Measurements from ENCODE around the gene TTC38. TPM values are rescaled to one million over a fixed set of nuclear protein-coding genes. Genes with fewer than 3 reads are reported as not detected.

TTC38 gene
- total RNA-seq, 1 experiment from 2014 or later = 21.8 TPM

DNA sequence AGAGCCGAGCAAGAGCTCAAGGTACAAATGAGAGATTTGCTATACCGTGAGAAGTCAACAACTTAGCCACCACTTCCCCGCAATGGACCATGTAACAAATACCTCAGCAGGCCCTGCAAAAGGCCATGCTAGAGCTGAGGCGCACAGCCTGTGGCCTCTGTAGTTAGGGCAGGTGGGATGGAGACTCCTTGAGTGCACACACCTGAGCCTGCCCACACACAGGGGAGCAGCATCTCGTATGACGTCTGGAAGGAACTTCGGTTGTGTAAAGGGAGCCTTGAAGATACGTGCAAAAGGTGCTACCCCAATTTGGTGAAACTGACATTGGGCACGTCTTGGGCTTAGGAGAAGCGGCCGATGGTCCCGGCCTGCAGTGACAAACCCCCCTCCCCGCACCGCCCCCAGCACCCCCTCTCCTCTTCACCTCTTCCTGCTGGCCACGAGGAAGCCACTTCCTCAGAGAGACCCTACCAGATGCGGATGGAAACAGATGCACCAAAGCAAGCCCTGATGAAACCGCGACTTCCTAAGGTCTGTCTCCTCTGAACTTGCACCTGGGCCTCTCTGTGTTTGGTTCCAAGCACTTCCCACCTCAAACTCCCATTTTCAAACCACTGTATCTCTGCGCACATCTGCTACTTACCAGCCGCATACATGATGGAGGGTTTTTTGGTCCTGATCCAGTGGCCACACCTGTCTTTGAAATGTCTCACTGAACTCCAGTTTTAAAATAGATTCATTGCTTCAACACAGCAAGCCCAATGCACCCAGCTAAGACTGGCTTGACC lies 28.4 kb upstream of the TTC38 start:
- H3K36me3 ChIP-seq (replicated peaks; ENCODE audit: control insufficient read depth, insufficient read depth, low read length) = peaks cover 1% of the 10 kb centered on the region; the same call in 1 of the 2 replicates
- no peaks in the 10 kb centered on the region for H3K27me3 ChIP-seq (ENCODE audit: control insufficient read depth, insufficient read depth, low read length)
- DNase-seq = no peak
- H3K4me3 ChIP-seq (ENCODE audit: insufficient read depth, low read depth, low read length) = no peak overlapping the region

DNA sequence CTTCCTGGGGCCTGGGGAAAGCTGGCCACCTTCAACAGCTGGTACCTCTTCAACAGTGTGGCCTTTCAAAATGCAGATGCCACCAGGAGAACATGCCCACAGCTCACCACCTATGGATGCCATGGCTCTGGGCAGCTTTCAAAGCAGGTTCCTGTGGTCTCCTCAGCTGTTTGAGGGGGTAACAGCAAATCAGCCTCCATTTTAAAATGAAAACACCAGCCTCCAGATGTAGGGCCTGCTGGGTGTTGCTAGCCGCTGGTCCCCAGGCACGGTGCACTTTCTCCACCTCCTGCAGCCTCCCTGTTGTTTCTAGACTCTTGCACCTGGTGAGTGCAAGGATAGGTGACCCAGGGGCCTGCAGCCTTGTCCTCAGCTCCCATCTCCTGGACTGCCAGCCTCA lies 27.7 kb upstream of the TTC38 start:
- DNase-seq = no peak
- no peak overlapping the region for H3K4me3 ChIP-seq (ENCODE audit: insufficient read depth, low read depth, low read length)
- peaks cover 1% of the 10 kb centered on the region; the same call in 1 of the 2 replicates for H3K36me3 ChIP-seq (replicated peaks; ENCODE audit: control insufficient read depth, insufficient read depth, low read length)
- H3K27me3 ChIP-seq (ENCODE audit: control insufficient read depth, insufficient read depth, low read length) = no peaks in the 10 kb centered on the region

DNA sequence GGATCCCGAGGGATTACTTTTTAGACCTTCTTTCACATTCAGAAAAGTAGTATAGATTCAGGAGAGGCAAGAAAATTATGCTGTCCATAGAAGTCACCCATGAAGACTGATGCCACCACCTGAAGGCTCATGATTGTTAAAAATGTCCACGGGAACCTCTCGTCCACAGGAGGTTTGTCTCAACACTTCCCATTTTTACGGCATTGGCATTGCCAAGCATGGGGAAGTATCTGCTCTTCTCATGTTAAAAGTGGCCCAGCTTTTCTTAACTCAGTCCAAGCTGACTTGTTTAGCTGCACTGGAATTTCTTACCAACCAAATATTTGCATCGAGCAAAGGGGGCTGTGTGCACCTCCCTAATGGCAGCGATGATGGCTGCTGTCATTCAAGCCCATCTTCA lies 27.3 kb upstream of the TTC38 start:
- no peak overlapping the region for H3K4me3 ChIP-seq (ENCODE audit: insufficient read depth, low read depth, low read length)
- DNase-seq = no peak
- no peaks in the 10 kb centered on the region for H3K27me3 ChIP-seq (ENCODE audit: control insufficient read depth, insufficient read depth, low read length)
- H3K36me3 ChIP-seq (replicated peaks; ENCODE audit: control insufficient read depth, insufficient read depth, low read length) = peaks cover 1% of the 10 kb centered on the region; the same call in 1 of the 2 replicates

DNA sequence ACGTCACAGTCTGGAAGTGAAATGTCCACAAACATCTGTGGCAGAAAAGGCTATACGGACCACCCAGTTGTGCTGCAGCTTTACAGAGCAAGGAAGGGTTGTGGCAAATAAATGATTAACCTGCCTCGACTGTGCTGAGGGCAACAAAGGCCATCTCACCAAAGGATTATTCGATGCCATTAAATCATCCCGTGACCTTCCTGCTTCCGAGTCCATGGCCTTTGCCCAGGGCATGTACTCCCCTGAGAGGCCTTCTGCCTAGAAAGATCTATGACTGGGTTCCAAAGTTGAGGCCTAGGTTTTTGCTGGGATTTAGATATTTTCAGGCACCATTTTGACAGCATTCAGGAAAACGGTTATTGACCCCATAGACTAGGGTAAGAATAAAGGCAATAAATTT lies 26.9 kb upstream of the TTC38 start:
- no peak overlapping the region for H3K4me3 ChIP-seq (ENCODE audit: insufficient read depth, low read depth, low read length)
- DNase-seq = no peak
- H3K36me3 ChIP-seq (replicated peaks; ENCODE audit: control insufficient read depth, insufficient read depth, low read length) = peaks cover 1% of the 10 kb centered on the region; the same call in 1 of the 2 replicates
- no peaks in the 10 kb centered on the region for H3K27me3 ChIP-seq (ENCODE audit: control insufficient read depth, insufficient read depth, low read length)

DNA sequence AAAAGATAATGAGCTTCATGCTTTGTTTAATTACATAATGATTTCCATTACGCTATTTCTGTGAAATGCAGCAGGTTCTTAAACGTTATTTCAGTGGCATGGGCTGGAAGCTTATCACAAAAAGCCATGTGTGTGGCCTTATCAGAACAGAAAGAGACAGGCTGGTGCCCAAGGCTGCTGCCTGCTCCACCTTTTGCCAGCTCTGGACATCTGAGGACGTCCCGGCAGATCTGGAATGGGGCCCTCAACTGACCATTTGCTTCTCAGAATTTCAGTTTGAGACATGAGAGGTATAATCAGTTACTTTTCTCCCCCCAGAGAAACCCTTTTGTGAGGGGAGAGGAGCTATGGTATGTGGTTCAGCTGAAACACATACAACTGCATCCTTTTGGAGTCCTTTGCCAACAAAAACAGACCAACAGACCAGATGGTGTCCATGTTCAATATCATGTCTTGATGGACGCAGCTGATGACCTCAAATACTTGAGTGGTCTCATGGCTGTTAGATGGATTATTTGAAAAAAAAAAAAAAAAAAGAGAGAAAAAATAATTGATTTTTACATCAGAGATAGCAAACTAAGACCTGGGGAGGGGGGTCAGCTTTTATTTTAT lies 26.3 kb upstream of the TTC38 start:
- no peak for DNase-seq
- Histone ChIP-seq H3K36me3 (replicated peaks; ENCODE audit: control insufficient read depth, insufficient read depth, low read length) (peaks cover 1% of the 10 kb centered on the region; the same call in 1 of the 2 replicates), H3K27me3 (ENCODE audit: control insufficient read depth, insufficient read depth, low read length) (no peaks in the 10 kb centered on the region), H3K4me3 (ENCODE audit: insufficient read depth, low read depth, low read length) (no peak overlapping the region)

DNA sequence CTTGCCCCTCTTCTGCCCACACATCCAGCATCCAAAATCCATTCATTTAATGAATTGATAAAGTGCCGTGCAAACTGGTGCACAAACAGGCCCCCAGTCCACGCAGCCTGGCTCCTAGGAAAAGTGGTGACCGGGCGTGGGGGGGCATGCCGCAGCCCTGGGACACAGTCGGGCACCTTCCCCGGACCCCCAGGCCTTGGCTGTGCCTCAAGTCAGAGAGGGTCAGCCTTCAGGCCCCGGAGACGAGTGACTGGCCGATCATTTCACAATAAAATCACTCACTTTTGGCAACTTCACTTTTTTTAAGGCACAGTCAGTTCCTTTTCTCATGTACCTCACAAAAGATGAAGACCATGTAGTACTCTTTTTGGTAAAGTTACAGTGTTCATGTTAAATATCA lies 25.7 kb upstream of the TTC38 start:
- Histone ChIP-seq H3K27me3 (ENCODE audit: control insufficient read depth, insufficient read depth, low read length) (no peaks in the 10 kb centered on the region), H3K4me3 (ENCODE audit: insufficient read depth, low read depth, low read length) (no peak overlapping the region), H3K36me3 (replicated peaks; ENCODE audit: control insufficient read depth, insufficient read depth, low read length) (peaks cover 1% of the 10 kb centered on the region; the same call in 1 of the 2 replicates)
- no peak for DNase-seq

DNA sequence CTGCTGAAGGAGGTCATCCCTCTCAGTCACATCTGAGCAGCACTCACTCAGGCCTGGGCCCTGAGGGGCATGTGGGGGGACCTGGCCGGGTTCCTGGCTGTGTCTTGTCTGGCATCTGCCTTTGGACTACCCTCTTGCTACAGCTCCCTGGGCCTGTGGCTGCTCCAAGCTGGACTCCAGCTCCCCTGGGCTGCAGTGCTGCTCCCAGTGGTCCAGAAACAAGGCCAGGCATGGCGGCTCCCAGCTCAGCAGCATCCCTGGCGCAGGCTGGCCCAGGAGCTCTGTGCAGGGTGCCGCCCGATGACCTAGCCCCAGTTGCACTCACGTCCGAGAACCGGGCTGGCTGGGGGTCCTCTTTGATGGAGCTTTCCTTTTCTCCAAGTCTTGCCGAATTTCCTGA lies 23.0 kb upstream of the TTC38 start:
- H3K36me3 ChIP-seq (replicated peaks; ENCODE audit: control insufficient read depth, insufficient read depth, low read length) = peaks cover 1% of the 10 kb centered on the region; the same call in 1 of the 2 replicates
- no peak overlapping the region for H3K4me3 ChIP-seq (ENCODE audit: insufficient read depth, low read depth, low read length)
- no peak for DNase-seq
- H3K27me3 ChIP-seq (ENCODE audit: control insufficient read depth, insufficient read depth, low read length) = no peaks in the 10 kb centered on the region

DNA sequence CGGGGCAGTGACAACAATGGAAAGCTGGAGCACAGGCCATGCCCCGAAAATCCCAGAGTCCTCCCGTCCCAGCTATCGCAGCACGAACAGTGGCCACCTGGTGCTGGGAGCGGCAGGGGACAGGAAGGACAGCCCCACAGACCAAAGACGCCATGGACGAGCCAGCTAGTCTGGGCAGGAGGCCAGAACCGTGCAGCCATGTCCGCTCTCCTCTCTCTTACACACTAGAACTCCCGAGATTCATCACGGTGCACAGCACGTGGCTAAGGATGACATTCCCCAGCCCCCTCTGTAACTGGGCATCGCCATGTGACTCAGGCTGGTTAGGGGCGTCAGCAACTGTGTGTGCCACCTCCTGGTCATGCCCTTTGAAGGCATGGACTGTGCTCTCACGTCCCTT lies 22.3 kb upstream of the TTC38 start:
- peaks cover 1% of the 10 kb centered on the region; the same call in 1 of the 2 replicates for H3K36me3 ChIP-seq (replicated peaks; ENCODE audit: control insufficient read depth, insufficient read depth, low read length)
- H3K27me3 ChIP-seq (ENCODE audit: control insufficient read depth, insufficient read depth, low read length) = peaks cover under 1% of the 10 kb centered on the region; the same call in 1 of the 2 replicates
- DNase-seq = no peak
- no peak overlapping the region for H3K4me3 ChIP-seq (ENCODE audit: insufficient read depth, low read depth, low read length)

DNA sequence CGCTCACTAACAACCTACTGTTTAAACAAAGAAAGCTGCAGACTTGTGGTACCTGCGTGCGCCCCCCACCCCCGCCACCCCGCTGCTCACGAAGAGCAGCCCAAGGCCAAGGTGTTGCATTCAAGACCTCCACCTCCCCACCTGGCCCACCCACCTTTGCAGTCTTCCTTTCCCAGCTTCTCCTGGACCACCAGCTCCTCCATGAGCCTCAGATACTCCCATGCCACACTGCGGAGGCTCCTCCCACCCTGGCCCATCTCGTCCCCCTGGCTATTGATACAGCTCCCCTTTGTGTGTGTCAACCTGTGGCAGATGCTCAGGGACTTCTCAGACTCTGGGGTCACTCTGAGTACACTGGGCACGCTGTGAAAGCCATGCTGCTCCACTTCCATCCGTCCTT lies 21.6 kb upstream of the TTC38 start:
- peaks cover 5% of the 10 kb centered on the region; the same call in 1 of the 2 replicates for H3K27me3 ChIP-seq (ENCODE audit: control insufficient read depth, insufficient read depth, low read length)
- DNase-seq = no peak
- H3K36me3 ChIP-seq (replicated peaks; ENCODE audit: control insufficient read depth, insufficient read depth, low read length) = peaks cover 1% of the 10 kb centered on the region; the same call in 1 of the 2 replicates
- H3K4me3 ChIP-seq (ENCODE audit: insufficient read depth, low read depth, low read length) = no peak overlapping the region

DNA sequence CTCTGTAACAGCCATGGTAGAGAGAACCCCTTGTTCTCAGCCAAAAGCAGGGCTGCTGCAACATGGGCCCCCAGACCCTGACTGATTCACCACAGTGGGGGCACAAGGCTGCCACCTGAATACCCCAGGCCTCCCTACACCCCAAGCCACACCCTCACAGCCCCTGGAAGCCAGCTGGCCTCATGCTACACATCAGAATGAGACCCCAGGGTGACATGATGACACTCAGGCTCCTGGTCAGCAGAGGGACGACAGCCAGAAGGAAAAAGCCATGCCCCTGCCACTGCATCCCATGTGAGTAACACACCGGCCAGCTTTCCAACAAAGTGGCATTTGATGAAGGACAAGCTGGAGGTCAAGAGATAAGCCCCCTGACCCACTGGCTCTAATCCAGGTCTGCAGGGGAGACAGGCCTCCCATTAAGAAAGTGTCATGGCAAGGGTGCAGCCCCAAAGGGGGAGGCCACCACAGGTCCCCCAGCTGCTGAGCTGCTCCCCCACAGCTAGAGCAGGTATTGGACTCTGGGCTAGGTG lies 20.3 kb upstream of the TTC38 start:
- Histone ChIP-seq H3K27me3 (ENCODE audit: control insufficient read depth, insufficient read depth, low read length) (peaks cover 5% of the 10 kb centered on the region; the same call in 1 of the 2 replicates), H3K36me3 (replicated peaks; ENCODE audit: control insufficient read depth, insufficient read depth, low read length) (peaks cover 1% of the 10 kb centered on the region; the same call in 1 of the 2 replicates), H3K4me3 (ENCODE audit: insufficient read depth, low read depth, low read length) (no peak overlapping the region)
- no peak for DNase-seq

DNA sequence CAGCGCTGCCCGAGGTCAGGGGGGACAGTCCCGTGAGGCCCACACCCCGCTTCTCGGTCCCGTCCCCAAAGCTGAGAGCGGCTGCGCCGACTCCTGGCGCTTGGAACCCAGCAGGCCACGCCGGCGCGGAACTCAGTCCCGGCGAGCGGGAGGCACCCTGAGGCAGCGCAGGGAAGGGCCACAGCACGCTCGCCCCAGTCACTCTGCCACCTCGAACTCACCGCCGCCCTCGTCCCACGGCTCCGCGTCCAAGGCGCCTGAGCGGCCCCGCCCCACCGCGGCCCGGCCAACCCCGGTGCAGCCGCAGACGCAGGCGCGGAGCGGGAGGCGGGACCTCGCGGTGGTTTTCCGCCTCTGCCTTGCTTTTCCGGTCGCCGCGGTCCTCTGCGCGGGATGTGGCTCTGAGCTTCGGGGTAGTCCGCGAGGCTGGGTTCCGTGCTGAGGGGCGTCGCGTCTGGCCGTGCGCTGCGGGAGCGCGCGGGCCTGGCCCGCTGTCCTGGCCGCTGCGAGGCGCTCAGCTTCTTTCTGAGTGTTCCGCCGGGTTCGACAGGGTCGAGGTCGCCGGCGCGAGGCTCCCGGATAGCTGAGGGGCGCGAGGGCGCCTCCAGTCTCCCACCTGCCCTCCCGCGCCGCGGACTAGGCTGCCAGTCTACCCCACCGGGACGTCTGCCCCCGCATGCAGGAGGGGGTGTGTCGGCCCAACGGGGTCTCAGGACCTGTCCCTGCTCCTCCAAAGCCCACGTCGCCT lies 17.6 kb upstream of the TTC38 start, which contains the start of gene CDPF1:
TSS of gene CDPF1 (minus strand) at position 259 of the 748 bp plus-strand sequence. CDS start 2,009 bp downstream, outside the sequence.
- peak; percentile 97 for DNase-seq
- Histone ChIP-seq H3K4me3 (ENCODE audit: insufficient read depth, low read depth, low read length) (peak within 1 kb of the TSS; percentile 93), H3K27me3 (ENCODE audit: control insufficient read depth, insufficient read depth, low read length) (peaks cover 5% of the 10 kb centered on the region; the same call in 1 of the 2 replicates), H3K36me3 (replicated peaks; ENCODE audit: control insufficient read depth, insufficient read depth, low read length) (no peaks in the 10 kb centered on the region)

DNA sequence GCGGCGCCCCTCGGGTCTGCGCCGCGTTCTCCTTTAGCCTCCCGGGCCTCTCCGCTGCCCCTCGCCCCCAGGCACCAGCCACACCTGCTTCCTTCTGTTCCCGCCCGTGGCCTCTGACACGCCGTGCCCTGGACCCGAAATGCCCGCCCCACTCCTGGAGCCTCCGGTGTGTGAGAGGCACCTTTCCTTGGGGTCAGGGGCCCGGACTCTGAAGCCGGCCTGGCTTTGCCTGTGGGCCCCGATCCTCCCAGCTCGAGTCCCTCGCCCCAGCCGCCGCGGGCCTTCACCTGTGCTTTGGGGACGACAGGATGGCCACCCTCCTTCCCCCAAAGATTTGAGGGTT lies 17.1 kb upstream of the TTC38 start:
- Histone ChIP-seq H3K4me3 (ENCODE audit: insufficient read depth, low read depth, low read length) (peak overlapping the region; percentile 93), H3K36me3 (replicated peaks; ENCODE audit: control insufficient read depth, insufficient read depth, low read length) (no peaks in the 10 kb centered on the region), H3K27me3 (ENCODE audit: control insufficient read depth, insufficient read depth, low read length) (peaks cover 5% of the 10 kb centered on the region; the same call in 1 of the 2 replicates)
- no peak for DNase-seq

DNA sequence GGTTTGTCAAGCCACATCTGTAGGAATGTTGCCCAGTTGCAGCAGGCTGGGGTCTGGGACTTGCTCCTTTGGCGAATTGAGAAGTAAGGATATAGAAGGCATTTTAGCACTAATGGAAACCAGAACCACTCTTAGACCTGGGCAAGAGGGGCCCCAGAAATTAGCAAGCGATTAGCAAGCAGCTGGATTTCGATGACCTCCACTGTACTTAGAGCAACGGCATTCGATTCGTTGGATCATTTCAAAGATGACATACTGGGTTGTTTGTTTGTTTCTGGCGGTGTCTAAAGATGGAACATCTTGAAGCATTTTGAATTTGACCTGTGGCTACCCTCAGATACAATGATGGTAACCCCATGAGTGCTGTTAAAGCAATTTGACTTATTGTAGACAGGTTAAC lies 16.5 kb upstream of the TTC38 start:
- Histone ChIP-seq H3K27me3 (ENCODE audit: control insufficient read depth, insufficient read depth, low read length) (peaks cover 5% of the 10 kb centered on the region; the same call in 1 of the 2 replicates), H3K4me3 (ENCODE audit: insufficient read depth, low read depth, low read length) (peak overlapping the region; percentile 93), H3K36me3 (replicated peaks; ENCODE audit: control insufficient read depth, insufficient read depth, low read length) (no peaks in the 10 kb centered on the region)
- no peak for DNase-seq

DNA sequence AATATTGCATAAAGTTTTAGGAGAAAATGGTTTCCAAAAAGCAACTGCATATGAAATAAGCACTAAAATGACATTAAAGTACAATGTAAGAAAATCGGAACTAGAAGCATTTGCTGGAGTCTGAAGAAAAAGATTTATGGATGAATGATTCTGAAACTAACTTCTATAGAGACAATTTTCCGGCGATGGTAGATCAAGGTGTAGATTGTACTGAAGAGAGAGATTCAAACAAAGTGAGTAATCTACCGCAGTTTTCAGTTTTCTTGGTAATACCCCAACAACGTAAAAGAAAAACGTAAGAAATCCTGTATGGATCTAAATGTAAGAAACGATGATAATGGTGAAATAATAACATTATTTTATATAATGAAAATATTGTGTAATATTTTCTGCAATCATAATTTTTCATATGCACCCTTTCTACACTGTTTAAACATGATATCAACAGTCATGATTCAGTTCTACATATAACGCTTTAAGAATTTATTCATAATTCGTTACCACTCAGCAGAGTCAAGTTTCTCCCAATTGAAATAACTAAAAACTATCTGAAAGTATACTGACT lies 15.9 kb upstream of the TTC38 start:
- no peak overlapping the region for H3K4me3 ChIP-seq (ENCODE audit: insufficient read depth, low read depth, low read length)

More for the DNA sequence above, 15.9 kb upstream of the TTC38 start:
- no peak for DNase-seq
- peaks cover 5% of the 10 kb centered on the region; the same call in 1 of the 2 replicates for H3K27me3 ChIP-seq (ENCODE audit: control insufficient read depth, insufficient read depth, low read length)
- no peaks in the 10 kb centered on the region for H3K36me3 ChIP-seq (replicated peaks; ENCODE audit: control insufficient read depth, insufficient read depth, low read length)
